ENCODE measurements around the gene DIAPH2. TPM values are rescaled to one million over a fixed set of nuclear protein-coding genes. Genes with fewer than 3 reads are reported as not detected.

Gene DIAPH2
- total and polyA plus RNA-seq, 2 of the 13 experiments (the other 11 are each of a cell fraction or from before 2014, with no cell fraction given) = 2.1 to 8.5 TPM

DNA sequence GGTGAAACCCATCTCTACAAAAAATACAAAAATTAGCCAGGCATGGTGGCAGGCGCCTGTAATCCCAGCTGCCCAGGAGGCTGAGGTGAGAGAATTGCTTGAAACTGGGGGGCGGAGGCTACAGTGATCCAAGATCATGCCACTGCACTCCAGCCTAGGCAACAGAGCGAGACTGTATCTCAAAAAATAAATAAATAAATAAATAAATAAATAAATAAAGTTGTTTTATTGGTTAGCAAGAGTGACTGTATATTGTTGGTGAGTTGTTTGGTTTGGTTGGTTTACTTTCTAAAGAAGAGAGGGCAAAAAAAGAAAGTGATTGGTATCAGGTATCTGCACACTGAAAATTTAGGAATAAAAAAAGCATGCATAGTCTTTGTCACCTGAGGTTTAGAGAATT lies 700.0 kb downstream of the DIAPH2 start:
- ATAC-seq (no peak), DNase-seq (ENCODE audit: low spot score) (no peak), FAIRE-seq (no peak)
- H3K4me3 ChIP-seq (replicated peaks in 1 of 3; ENCODE audit: insufficient read depth in 1 of 3, low read depth in 2 of 3, low read length in 3 of 3) = no peak overlapping the region
- H3K9ac ChIP-seq (ENCODE audit: insufficient read depth, low read depth, low read length) = no peak overlapping the region
- intact Hi-C loops (cut with micrococcal nuclease; ENCODE audit: unreplicated experiment) = no loop called here
- H3K79me2 ChIP-seq (ENCODE audit: insufficient read depth, low read length) = no peaks in the 10 kb centered on the region
- no peaks in the 10 kb centered on the region for H3K36me3 ChIP-seq (replicated peaks in 1 of 2; ENCODE audit: control insufficient read depth in 1 of 2, insufficient read depth in 2 of 2, low read length in 2 of 2)
- no peak overlapping the region for H2AFZ ChIP-seq (ENCODE audit: low read length)
- 100% methylated on average over 3 of the region's 3 CpGs for WGBS (ENCODE audit: low lambda C conversion rate)
- no peaks in the 10 kb centered on the region for H3K9me3 ChIP-seq (ENCODE audit: low read length)
- POLR2A ChIA-PET = no interaction called here
- no peak overlapping the region for H3K4me2 ChIP-seq (ENCODE audit: low read depth, low read length)
- CTCF ChIA-PET (ENCODE audit: low intra/inter-chr PET ratio, low total read pairs) = no interaction called here
- H4K20me1 ChIP-seq (ENCODE audit: insufficient read depth, low read length) = no peaks in the 10 kb centered on the region
- in situ Hi-C loops (cut with HindIII; ENCODE audit: extremely low pct_ligation_motif_present, low pct_unique_long_range_greater_than_20kb) = no loop called here
- no peaks in the 10 kb centered on the region for H3K4me1 ChIP-seq (ENCODE audit: insufficient read depth, low read length)
- H3K27ac ChIP-seq (ENCODE audit: extremely low read length, insufficient read depth, low read length) = no peak overlapping the region
- BruUV-seq (replicated peaks) = no TSS peak
- H3K27me3 ChIP-seq (ENCODE audit: control insufficient read depth in 1 of 2, insufficient read depth in 2 of 2, low read length in 2 of 2) = no peaks in the 10 kb centered on the region
- TF ChIP-seq ZNF17 (CRISPR knock-in tag; IDR thresholded peaks at IDR 0.05) (no peak), ZNF761 (CRISPR knock-in tag; conservative IDR thresholded peaks at IDR 0.05) (no peak), ZC3H13 (CRISPR knock-in tag; IDR thresholded peaks at IDR 0.05) (no peak), ZNF24 (IDR thresholded peaks at IDR 0.05) (no peak), TSC22D2 (CRISPR knock-in tag; IDR thresholded peaks at IDR 0.05; ENCODE audit: borderline replicate concordance) (no peak), ELF1 (CRISPR knock-in tag; IDR thresholded peaks at IDR 0.05) (no peak), CBX1 (IDR thresholded peaks at IDR 0.05; ENCODE audit: low read depth) (no peak), ZSCAN9 (CRISPR knock-in tag; IDR thresholded peaks at IDR 0.05; ENCODE audit: borderline replicate concordance) (no peak)
- TF ChIP-seq, protein P1, sequence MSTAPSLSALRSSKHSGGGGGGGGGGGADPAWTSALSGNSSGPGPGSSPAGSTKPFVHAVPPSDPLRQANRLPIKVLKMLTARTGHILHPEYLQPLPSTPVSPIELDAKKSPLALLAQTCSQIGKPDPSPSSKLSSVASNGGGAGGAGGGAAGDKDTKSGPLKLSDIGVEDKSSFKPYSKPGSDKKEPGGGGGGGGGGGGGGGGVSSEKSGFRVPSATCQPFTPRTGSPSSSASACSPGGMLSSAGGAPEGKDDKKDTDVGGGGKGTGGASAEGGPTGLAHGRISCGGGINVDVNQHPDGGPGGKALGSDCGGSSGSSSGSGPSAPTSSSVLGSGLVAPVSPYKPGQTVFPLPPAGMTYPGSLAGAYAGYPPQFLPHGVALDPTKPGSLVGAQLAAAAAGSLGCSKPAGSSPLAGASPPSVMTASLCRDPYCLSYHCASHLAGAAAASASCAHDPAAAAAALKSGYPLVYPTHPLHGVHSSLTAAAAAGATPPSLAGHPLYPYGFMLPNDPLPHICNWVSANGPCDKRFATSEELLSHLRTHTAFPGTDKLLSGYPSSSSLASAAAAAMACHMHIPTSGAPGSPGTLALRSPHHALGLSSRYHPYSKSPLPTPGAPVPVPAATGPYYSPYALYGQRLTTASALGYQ (CRISPR knock-in tag; IDR thresholded peaks at IDR 0.05) = no peak
- TF ChIP-seq, protein P2, sequence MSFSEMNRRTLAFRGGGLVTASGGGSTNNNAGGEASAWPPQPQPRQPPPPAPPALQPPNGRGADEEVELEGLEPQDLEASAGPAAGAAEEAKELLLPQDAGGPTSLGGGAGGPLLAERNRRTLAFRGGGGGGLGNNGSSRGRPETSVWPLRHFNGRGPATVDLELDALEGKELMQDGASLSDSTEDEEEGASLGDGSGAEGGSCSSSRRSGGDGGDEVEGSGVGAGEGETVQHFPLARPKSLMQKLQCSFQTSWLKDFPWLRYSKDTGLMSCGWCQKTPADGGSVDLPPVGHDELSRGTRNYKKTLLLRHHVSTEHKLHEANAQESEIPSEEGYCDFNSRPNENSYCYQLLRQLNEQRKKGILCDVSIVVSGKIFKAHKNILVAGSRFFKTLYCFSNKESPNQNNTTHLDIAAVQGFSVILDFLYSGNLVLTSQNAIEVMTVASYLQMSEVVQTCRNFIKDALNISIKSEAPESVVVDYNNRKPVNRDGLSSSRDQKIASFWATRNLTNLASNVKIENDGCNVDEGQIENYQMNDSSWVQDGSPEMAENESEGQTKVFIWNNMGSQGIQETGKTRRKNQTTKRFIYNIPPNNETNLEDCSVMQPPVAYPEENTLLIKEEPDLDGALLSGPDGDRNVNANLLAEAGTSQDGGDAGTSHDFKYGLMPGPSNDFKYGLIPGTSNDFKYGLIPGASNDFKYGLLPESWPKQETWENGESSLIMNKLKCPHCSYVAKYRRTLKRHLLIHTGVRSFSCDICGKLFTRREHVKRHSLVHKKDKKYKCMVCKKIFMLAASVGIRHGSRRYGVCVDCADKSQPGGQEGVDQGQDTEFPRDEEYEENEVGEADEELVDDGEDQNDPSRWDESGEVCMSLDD (CRISPR knock-in tag; IDR thresholded peaks at IDR 0.05; ENCODE audit: borderline replicate concordance) = no peak
- TF ChIP-seq, protein P3, sequence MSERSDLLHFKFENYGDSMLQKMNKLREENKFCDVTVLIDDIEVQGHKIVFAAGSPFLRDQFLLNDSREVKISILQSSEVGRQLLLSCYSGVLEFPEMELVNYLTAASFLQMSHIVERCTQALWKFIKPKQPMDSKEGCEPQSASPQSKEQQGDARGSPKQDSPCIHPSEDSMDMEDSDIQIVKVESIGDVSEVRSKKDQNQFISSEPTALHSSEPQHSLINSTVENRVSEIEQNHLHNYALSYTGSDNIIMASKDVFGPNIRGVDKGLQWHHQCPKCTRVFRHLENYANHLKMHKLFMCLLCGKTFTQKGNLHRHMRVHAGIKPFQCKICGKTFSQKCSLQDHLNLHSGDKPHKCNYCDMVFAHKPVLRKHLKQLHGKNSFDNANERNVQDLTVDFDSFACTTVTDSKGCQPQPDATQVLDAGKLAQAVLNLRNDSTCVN (CRISPR knock-in tag; IDR thresholded peaks at IDR 0.05; ENCODE audit: borderline replicate concordance) = no peak
- TF ChIP-seq, protein P4, sequence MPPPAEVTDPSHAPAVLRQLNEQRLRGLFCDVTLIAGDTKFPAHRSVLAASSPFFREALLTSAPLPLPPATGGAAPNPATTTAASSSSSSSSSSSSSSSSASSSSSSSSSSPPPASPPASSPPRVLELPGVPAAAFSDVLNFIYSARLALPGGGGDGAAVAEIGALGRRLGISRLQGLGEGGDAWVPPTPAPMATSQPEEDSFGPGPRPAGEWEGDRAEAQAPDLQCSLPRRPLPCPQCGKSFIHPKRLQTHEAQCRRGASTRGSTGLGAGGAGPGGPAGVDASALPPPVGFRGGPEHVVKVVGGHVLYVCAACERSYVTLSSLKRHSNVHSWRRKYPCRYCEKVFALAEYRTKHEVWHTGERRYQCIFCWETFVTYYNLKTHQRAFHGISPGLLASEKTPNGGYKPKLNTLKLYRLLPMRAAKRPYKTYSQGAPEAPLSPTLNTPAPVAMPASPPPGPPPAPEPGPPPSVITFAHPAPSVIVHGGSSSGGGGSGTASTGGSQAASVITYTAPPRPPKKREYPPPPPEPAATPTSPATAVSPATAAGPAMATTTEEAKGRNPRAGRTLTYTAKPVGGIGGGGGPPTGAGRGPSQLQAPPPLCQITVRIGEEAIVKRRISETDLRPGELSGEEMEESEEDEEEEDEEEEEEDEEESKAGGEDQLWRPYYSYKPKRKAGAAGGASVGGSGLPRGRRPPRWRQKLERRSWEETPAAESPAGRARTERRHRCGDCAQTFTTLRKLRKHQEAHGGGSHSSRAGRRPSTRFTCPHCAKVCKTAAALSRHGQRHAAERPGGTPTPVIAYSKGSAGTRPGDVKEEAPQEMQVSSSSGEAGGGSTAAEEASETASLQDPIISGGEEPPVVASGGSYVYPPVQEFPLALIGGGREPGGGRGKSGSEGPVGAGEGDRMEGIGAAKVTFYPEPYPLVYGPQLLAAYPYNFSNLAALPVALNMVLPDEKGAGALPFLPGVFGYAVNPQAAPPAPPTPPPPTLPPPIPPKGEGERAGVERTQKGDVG (CRISPR knock-in tag; IDR thresholded peaks at IDR 0.05; ENCODE audit: borderline replicate concordance) = no peak
- TF ChIP-seq, protein P5, sequence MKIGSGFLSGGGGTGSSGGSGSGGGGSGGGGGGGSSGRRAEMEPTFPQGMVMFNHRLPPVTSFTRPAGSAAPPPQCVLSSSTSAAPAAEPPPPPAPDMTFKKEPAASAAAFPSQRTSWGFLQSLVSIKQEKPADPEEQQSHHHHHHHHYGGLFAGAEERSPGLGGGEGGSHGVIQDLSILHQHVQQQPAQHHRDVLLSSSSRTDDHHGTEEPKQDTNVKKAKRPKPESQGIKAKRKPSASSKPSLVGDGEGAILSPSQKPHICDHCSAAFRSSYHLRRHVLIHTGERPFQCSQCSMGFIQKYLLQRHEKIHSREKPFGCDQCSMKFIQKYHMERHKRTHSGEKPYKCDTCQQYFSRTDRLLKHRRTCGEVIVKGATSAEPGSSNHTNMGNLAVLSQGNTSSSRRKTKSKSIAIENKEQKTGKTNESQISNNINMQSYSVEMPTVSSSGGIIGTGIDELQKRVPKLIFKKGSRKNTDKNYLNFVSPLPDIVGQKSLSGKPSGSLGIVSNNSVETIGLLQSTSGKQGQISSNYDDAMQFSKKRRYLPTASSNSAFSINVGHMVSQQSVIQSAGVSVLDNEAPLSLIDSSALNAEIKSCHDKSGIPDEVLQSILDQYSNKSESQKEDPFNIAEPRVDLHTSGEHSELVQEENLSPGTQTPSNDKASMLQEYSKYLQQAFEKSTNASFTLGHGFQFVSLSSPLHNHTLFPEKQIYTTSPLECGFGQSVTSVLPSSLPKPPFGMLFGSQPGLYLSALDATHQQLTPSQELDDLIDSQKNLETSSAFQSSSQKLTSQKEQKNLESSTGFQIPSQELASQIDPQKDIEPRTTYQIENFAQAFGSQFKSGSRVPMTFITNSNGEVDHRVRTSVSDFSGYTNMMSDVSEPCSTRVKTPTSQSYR (CRISPR knock-in tag; IDR thresholded peaks at IDR 0.05; ENCODE audit: borderline replicate concordance) = no peak

Data from HepG2 (cell line).